GM18873 (cell line): ENCODE measurements around the gene POLD1.
"Not testable (repeated sequence)": the region's sequence is repeated elsewhere in the genome, so short reads cannot be mapped to it uniquely, and the experiment has no call there.

Experiments used
- ATAC-seq: cut with Tn5 transposase; IDR thresholded peaks from one replicate; pipeline ENCODE4 v1.9.1; 2021; ENCODE audit warnings: mild to moderate bottlenecking, moderate library complexity, moderate number of reproducible peaks; ENCODE audit not compliant: unreplicated experiment, low FRiP score

The POLD1 gene

DNA sequence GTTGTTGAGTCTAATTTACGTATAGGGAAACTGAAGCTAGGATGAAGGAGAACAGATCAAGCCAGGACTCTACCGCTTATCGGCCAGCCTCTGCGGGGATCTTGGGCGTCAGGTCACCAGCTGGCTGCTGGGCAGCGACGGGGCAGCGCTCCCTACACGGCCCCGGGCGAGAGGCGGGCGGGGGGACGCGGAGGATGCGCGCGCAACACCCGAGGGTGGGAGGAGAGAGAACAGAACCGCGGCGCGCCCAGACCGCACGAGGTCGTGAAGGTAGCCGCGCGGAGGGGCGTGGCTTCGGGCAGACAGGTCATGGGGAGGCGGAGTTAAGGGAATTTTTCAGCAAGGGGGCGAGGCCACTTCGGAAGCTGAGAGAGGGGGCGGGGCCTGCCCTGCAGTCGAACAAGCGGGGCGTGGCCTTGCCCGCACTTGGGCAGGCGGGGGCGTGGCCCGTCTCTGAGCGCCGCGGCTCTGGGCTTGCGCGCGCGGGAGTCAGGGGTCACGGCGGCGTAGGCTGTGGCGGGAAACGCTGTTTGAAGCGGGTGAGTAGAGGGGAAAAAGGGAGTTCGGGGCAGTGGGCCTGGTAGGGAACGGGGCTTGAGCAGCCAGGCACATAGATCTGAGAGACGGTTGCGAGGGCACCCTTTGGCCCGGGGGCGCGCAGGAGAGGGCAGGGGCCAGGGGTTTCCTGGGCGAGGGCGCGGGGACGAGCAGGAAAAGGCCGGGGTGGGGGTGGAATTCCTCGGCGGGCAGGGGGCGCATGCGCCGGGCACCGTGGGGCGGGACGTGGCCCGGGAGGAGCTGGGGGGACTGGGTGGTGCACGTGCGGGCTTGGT is at the start of gene POLD1:
TSS of gene POLD1 (plus strand) at position 496 of the 833 bp plus-strand sequence. CDS start 14,505 bp downstream, outside the sequence.
- ATAC-seq: peak; percentile 83

DNA sequence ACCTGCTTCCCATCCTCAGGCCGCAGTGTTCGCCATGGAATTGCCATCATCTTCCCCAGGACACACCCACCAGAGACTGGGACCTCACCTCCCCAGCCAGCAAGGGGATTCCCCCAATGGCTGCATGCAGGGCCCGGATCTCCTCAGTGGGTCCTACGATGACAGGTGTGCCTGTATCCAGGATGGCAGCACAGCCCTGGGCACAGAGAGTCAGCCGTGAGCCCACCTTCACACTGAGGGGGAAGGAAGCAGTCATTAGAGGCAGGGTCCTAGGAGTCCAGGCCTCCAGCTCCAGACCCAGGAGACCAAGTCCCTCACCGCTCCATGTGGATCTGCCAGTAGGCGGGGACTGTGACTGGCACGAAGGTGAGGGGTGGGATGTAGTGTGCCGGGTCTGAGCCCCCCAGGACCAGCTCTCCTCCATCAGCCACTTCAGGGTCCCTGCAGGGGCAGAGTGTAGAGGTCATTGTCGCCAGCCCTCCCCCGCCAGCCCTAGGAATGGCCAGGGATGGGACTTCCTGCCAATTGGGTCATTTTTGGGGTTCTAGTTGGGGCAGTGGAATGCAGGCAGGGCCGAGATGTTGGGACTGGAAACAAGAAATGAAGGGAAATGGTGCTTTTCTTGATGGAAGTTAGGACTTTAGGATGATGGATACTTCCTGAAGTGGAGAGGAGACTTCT is 49.3 kb upstream of the POLD1 start:
- no peak for ATAC-seq

DNA sequence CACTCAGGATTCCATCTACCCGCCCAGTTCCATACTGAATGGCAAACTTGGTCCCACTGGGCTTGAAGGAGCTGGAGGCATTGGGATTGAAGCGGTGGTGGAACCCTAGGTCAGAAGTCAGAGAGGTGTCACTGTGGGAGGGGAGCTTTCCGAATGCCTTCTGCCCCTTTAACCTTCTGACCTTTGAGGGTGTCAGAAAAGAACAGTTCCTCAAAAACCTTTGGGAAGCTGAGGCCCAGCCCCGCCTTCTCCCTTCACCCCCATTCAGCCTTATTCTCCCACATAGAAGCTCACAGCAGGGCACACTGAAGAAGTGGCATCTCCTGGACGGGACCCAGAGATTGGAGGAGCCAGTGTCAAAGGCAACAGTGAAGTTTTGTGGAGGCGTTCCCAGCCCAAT is 47.1 kb upstream of the POLD1 start:
- ATAC-seq: not testable (repeated sequence)

DNA sequence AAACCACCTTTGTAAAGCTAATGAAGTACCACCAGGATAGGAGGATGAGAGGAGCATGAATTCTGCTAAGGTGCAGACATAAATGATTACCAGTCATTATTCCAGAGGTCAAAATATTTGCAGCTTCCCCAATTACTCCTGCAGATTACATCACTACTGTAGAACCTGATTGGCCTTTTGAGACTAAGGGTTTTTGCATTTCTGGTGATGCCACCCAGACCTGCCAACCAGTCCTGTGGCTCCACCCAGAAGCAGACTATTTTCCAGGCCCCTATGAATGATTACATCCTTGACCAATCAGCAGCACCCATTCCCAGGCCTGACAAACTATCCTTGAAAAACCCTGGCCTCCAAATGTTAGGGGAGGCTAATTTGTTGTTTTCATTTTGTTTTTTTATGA is 43.8 kb upstream of the POLD1 start:
- ATAC-seq: no peak

DNA sequence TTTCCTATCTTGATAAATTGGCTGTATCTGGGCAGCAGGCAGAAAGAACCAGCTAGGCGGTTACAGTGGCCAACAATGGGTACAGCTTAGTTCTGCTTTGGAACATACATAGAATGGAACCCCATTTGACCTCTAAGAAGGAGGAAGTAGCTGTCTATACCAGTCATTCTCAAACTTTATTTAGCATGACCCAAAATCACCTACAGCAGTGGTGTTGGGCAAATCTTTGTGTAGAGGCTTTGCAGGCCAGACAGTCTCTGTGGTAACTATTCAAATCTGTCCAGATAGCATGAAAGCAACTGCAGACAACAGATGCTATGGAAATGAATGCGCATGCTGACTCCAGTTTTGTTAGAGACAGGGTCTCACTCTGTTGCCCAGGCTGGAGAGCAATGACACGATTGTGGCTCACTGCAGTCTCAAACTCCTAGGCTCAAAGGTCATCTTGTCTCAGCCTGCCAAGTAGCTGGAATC is 43.0 kb upstream of the POLD1 start:
- peak; percentile 41 for ATAC-seq

DNA sequence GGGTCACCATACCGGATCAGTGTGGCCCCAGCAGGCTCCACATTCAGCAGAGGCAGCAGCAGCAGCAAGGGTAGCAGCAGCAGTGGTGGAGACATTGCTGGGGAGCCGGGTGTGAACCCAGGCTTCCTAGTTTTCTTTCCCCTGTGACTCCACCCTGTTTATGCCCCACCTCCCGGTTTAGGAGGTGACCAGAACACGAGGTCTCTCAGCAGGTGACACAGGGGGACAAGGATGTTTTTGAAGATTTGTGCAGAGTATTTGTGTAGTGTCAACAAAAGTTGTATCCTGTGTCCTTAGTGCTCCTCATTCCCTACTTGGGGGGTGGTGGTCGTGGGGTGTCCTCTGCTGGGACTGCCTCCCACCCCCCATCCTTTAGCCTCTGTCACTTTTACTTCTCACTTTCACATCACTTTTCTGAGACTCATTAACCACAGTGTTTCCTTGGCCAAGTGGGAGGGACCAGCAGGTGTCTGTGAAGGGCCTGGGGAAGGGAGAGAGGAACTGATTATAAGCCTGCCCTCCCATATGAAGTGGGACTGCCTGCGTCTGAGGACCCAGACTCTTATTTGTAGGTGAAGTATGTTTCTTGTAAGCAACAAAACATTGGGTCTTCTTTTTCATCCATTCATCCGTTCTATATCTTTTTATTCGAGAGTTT is 39.4 kb upstream of the POLD1 start:
- ATAC-seq: no peak

DNA sequence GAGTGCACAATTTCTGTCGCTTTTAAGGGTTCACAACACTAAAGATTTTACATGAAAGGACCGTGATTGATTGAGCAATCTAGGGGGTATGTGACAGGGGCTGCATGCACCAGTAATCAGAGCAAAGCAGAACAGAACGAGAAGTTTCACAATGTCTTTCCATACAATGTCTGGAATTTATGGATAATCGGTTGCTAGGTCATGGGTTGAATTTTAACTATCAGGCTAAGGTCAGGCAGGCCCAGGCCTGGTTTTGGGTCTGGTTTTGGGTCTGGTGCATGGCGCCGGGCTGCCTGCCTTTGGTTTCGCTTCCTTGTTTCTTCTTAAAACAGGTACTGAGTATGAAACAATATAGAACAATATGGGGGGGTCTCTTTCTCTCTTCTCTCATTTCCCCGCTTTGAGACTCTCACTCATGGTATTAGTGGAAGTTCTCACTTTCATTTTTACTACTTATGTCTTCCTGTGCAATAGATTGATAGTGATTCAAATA is 37.0 kb upstream of the POLD1 start:
- not testable (repeated sequence) for ATAC-seq

DNA sequence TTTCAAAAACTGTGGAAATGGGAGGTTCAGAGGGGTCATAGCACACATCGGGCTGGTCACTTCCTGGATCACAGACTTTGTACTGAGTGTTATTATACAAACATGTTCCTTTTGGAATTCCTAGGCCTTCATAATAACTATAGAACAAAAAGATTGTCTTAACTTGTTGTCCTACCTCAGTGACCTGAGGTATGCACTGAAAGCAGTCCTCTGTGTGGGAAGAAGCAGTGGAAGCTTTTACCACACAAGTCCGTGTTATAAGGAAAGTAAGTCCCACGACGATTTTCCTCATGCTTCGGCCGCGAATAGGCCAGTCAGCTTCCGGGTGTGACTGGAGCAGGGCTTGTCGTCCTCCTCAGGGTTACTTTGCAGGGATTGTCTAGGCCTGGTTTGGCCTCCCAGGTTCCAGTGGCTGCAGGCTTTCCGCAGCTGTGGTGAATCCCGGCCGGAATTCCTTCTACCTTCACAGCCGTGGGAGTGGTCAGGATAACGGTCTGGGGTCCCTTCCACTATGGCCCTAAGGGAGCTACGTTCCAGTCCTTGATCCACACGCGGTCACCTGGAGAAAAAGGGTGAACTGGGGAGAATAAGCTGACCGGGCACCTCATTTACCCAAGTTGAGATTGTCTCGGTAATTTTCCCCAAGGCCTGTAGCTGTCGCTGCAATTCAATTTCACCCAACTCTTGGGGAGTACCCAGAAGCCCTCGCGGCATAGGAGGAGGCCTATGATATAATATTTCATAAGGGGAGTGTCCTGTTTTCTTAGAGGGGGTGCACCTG is 34.7 kb upstream of the POLD1 start:
- no peak for ATAC-seq

DNA sequence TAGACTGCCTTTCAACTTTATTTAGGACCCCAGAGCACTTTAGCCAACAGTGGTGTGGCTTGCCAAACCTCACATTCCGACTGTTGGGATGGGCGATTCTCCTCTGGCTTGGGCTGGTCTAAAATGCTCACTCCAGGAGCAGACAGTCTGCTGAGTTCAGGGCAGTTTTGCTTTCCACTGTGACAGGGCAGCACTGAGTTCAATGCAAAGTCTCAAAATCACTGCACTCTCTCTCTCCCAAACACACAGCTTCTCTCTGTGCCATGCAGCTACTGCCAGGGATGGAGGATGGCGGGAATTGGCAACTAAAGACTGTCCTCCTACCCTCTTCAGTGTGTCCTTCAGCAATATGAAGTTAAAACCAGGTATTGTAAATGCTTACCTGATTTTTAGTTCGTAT is 31.9 kb upstream of the POLD1 start:
- ATAC-seq: no peak

DNA sequence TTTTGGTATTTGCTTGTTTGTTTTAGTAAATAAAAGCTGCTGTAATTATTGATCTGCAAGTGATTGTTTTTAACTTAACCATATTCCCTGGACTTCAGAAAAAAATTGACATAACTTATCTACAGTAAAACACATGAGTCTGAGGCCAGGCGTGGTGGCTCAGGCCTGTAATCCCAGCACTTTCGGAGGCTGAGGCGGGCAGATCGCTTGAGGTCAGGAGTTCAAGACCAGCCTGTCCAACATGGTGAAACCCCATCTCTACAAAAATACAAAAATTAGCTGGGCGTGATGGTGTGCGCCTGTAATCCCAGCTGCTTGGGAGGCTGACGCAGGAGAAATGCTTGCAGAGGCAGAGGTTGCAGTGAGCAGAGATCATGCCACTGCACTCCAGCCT is 30.7 kb upstream of the POLD1 start:
- not testable (repeated sequence) for ATAC-seq

DNA sequence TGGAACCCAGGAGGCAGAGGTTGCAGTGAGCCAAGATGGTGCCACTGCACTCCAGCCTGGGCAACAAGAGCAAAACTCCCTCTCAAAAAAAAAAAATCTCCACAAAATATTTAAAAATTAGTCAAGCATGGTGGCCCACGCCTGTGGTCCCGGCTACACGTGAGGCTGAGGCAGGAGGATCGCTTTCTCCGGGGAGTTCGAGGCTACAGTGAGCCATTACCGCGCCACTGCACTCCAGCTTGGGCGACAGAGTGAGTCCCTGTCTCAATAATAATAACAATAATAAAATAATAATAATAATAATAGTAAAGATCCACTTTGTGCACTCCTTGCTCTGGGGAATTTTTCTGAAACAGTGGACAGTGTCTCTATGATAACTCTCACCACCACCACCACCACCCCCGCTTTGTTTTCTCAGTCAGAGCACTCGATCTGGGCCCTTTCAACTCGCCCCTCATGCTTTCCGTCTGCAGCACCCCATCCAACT is 27.4 kb upstream of the POLD1 start:
- ATAC-seq: no peak

DNA sequence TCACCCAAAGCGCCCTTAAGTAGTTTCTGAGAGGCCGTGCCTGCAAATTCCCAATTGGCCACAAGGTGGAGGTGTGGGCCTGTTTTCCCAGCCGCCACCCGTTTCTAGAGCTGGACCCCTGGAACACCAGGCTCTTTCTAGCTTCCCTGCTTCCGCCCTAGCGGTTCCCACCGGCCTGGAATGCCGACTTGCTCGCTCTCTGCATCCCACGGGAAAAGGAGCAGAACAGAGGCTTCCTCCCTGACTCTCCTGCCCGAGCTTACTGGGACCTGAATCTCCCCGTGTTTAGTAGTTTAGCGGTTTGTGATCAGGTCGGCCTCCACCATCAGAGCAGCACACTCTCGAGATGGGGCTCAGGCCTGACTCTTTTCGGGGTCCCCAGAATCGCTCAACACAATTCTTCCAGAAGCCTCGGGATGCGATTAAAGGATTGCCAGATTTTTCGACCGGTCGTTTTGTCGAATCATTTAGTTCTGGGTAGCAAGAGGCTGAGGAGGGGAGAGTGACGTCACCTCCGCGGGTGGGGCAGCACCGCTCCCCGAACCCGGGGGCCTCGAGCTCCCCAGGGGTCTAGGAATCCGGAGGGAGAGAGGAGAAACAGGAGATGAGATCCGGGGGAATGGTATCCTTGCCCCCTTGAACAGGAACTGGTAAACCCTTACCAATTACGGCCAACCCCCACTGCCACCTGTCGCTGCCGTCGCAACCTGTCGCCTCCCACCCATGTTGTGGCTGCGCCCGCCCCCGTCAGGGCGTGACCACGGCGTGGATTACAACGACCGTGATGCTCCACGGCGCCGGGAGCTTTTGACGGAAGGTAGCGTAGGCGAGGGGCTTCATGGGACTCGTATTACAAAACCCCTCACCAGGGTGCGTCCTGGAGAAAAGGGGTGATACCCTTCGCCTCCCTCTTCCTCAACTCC is 26.7 kb upstream of the POLD1 start:
- no peak for ATAC-seq

DNA sequence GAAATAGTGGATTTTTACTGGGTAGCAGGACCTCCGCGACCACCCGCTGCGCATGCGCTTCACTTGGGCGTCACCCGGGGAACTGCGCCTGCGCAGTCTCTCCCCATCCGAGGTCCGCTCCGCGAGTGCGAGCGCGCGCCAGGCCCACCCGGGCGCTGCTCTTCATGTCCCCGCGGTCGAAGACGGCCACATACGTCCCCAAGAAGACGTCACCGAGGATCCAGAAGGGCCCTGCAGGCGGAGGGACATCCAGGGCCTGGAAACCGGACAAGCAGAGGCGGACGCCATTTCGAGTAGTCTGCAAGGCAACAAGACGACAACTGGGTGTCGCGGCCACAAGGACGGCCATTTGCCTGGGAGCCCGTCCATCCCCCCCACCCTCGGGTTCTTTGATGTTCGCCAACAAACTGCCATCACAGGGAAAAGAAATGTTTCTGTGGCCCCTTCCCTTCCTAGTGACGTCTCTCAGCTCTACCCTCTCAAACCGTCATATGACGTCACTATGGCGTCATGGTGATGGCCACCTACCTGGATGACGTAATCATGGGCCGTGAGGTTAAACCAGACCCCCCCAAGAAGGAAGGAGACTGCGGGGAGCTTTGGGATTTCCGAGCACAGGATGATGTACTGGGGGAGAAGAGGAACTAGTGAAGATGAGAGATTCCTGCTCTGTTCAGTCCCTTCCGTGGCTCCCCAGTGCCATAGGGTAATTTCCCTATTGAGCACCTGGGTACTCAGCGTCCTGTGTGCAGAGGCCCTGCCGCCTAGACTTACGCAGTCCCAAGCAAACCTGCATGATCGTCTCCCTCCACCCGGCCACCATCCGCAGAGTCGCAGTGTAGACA is 25.4 kb upstream of the POLD1 start:
- ATAC-seq: no peak

DNA sequence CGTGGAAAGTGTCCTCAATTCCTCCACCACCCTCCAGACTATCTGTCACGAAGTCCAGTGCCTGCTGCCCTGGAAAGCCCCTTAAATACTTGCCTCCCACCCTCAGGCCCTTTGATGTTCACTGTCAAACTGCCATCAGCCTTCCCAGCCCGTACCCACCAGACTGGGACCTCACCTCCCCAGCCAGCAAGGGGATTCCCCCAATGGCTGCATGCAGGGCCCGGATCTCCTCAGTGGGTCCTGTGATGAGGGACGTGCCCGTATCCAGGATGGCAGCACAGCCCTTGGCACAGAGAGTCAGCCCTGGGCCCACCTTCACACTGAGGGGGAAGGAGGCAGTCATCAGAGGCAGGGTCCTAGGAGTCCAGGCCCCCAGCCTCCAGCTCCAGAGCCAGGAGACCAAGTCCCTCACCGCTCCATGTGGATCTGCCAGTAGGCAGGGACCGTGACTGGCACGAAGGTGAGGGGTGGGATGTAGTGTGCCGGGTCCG is 24.8 kb upstream of the POLD1 start:
- no peak for ATAC-seq

DNA sequence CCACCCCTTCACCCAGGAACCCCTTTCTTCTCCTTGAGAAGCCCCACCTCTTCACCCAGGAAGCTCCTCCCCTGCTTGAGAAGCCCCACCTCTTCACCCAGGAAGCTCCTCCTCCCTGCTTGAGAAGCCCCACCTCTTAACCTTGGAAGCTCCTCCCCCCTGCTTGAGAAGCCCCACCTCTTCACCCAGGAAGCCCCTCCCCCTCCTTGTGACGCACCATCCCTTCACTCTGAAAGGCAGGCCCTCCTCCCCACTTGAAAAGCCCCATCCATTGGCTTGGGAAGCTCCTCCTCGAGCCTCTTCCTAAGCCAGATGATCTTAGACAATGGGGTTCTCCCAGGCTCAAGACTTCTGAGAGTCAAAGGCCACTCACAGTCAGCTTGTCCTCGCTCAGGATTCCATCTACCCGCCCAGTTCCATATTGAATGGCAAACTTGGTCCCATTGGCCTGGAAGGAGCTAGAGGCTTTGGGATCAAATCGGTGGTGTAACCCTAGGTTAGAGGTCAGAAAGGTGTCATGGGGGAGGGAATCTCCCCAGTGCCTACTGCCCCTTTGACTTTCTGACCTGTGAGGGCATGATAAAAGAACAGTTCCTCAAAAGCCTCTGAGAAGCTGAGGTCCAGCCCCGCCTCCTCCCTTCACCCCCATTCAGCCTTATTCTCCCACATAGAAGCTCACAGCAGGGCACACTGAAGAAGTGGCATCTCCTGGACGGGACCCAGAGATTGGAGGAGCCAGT is 22.7 kb upstream of the POLD1 start:
- no peak for ATAC-seq

DNA sequence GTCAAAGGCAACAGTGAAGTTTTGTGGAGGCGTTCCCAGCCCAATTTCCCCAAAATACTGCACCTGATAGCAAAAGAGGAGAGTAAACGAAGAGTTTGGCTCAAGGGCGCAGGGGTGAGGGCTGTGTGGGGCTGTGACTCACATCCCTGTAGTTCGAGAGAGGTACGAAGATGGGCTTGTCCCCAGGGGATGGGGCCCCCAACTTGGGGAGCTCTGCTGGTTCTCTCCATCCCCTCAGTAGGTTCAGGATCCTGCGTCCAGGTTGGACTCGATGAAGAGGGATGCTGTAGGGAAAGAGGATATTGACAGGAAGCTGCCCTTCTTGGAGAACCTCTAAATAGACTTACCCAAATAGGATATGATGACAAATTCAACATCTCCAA is 22.1 kb upstream of the POLD1 start:
- no peak for ATAC-seq

DNA sequence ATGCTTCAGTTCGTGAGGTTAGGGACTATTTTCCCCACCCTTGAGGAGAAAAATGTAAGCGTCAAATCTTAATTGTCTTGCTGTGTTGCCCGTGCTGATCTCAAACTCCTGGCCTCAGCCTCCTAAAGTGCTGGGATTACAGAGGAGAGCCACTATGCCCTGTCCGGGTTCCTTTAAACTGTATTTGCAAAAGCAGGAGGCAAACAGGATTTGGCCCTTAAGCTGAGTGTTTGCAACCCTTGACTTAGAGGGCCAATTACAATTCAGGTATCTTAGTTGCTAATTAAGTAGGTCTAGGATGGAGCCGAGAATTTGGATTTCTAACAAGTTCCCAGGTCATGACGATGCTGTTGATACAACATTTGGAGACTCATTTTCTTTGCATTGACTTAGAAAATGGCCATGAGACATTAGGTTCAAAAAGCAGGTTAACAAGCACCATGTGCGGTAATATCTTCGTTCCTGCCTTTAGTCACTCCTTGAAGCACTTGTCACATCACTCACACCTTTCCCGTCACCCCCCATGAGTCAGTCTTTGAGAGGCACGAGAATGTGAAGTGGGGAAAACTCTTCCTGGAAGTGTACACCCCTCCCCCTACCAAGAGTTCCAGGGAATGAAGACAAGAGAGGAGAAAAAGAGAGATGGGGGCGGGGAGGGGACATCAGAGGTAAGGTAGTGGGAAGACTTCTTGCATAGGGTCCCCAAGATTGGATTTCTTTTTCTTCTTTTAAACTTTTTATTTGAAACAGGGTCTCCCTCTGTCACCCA is 21.3 kb upstream of the POLD1 start:
- no peak for ATAC-seq
